Measurements from ENCODE around the gene PDZRN4.
A peak's percentile ranks its signal among the peaks of the same experiment; 100 is the strongest.

The PDZRN4 gene

GRCh38 chr12:41515953-41516352 is 327.8 kb downstream of the PDZRN4 start:
- TF ChIP-seq CTCF (IDR thresholded peaks at IDR 0.05; ENCODE audit: borderline replicate concordance, control extremely low read depth, extremely low read depth, insufficient read depth, missing control alignments) = no peak
- in situ Hi-C loops (cut with MboI; ENCODE audit: low sequenced_read_pairs, unreplicated experiment) = no loop called here

GRCh38 chr12:41520869-41521268 is 332.7 kb downstream of the PDZRN4 start:
- in situ Hi-C loops (cut with MboI; ENCODE audit: low sequenced_read_pairs, unreplicated experiment) = no loop called here
- DNase-seq (ENCODE audit: low spot score) = no peak
- TF ChIP-seq CTCF (IDR thresholded peaks at IDR 0.05; ENCODE audit: borderline replicate concordance, control extremely low read depth, extremely low read depth, insufficient read depth, missing control alignments) = no peak

More at GRCh38 chr12:41515953-41516352, 327.8 kb downstream of the PDZRN4 start:
- DNase-seq (ENCODE audit: low spot score) = no peak

- peak; percentile 21 for DNase-seq (ENCODE audit: low spot score)
- TF ChIP-seq CTCF (IDR thresholded peaks at IDR 0.05; ENCODE audit: borderline replicate concordance, control extremely low read depth, extremely low read depth, insufficient read depth, missing control alignments) = no peak
- in situ Hi-C loops (cut with MboI; ENCODE audit: low sequenced_read_pairs, unreplicated experiment) = no loop called here
Observed at GRCh38 chr12:41521872-41522379, 333.8 kb downstream of the PDZRN4 start.

GRCh38 chr12:41527062-41527461 is 338.9 kb downstream of the PDZRN4 start:
- no peak for DNase-seq (ENCODE audit: low spot score)
- no peak for TF ChIP-seq CTCF (IDR thresholded peaks at IDR 0.05; ENCODE audit: borderline replicate concordance, control extremely low read depth, extremely low read depth, insufficient read depth, missing control alignments)
- in situ Hi-C loops (cut with MboI; ENCODE audit: low sequenced_read_pairs, unreplicated experiment) = no loop called here

- DNase-seq (ENCODE audit: low spot score) = no peak
- TF ChIP-seq CTCF (IDR thresholded peaks at IDR 0.05; ENCODE audit: borderline replicate concordance, control extremely low read depth, extremely low read depth, insufficient read depth, missing control alignments) = no peak
- in situ Hi-C loops (cut with MboI; ENCODE audit: low sequenced_read_pairs, unreplicated experiment) = no loop called here
Observed at GRCh38 chr12:41527534-41528116, 339.5 kb downstream of the PDZRN4 start.

- in situ Hi-C loops (cut with MboI; ENCODE audit: low sequenced_read_pairs, unreplicated experiment) = no loop called here
- TF ChIP-seq CTCF (IDR thresholded peaks at IDR 0.05; ENCODE audit: borderline replicate concordance, control extremely low read depth, extremely low read depth, insufficient read depth, missing control alignments) = no peak
- DNase-seq (ENCODE audit: low spot score) = no peak
Observed at GRCh38 chr12:41528874-41529273, 340.8 kb downstream of the PDZRN4 start.
